NCI-H2227 (cell line): ENCODE data around the gene THRA.
A peak's percentile ranks its signal among the peaks of the same experiment; 100 is the strongest.

ENCODE experiments used
- DNase-seq: peaks from one replicate; lab custom pipeline; 2025; ENCODE audit not compliant: unreplicated experiment; lab: John Stamatoyannopoulos, UW

THRA gene, protein sequence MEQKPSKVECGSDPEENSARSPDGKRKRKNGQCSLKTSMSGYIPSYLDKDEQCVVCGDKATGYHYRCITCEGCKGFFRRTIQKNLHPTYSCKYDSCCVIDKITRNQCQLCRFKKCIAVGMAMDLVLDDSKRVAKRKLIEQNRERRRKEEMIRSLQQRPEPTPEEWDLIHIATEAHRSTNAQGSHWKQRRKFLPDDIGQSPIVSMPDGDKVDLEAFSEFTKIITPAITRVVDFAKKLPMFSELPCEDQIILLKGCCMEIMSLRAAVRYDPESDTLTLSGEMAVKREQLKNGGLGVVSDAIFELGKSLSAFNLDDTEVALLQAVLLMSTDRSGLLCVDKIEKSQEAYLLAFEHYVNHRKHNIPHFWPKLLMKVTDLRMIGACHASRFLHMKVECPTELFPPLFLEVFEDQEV

DNA sequence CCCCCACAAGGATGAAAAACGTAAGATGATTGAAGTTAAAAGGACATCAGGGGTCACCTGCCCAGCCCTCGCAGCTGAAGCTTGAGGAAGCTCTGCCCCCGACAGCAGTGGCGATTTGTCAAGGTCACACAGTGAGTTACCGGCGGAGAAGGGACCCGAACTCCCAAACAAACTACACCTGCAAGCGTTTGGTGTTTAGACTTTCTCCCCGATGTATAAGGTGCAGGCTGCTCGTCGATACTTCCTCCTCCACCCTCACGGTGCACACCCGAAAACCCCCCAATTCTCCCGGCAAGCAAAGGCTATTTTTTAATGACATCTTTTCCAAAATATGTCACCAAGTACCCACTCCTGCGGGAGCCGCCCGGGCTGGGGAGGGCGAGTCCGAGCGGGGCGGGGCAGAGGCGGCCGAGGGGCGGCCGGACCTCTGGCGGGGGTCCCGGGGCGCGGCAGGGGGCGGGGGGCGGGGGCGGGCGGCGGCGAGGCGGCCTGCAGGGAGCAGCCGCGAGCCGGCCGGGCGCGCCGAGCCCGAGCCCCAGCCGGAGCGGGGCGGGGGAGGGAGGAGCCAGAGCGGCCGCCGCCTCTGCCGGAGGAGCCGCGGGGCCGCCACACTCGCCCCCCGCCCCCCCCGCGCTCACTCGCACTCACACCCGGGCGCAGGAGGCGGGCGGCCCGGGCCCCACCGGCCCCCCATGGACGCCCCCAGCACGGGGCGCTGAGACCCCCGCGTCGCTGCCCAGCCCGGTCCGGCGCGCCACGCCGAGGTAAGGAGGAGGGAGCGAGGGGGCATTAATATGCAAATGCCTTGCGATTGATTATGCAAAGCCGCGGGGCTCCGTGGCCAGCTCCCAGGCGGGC, at the start of gene THRA:
Gene THRA, plus strand, starts transcription at position 637 of the 858 bp plus-strand sequence. CDS start 11,524 bp downstream, outside the sequence.
- peak; percentile 72 for DNase-seq

DNA sequence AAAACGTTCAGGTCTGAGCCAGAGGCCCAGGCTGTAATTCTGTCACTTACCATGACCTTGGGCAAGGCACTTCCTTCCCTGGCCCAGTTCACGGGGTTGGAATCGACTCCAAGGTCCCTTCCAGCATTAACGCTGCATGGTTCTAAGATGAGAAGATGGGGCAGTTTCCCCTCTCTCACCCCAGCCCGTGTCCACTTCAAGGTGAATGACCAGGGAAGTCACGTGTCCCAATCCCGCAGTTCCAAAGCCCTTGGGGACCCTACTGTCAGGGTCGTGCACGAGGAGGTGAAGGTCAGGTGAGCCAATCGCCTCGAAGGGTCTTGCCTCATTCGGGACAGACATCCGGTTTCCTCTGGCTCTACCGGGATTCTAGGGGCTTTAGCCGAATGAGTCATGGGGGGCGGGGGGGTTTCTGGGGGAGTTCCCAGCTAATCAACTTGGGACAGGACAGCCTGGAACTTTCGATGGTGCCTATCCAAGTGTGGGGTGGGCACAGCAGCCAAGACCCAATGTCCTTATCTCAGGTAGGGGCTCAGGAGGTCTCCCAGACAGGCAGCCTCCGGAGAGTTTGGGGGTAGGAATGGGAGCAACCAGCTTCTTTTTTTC, 48.3 kb upstream of the THRA start:
- no peak for DNase-seq

DNA sequence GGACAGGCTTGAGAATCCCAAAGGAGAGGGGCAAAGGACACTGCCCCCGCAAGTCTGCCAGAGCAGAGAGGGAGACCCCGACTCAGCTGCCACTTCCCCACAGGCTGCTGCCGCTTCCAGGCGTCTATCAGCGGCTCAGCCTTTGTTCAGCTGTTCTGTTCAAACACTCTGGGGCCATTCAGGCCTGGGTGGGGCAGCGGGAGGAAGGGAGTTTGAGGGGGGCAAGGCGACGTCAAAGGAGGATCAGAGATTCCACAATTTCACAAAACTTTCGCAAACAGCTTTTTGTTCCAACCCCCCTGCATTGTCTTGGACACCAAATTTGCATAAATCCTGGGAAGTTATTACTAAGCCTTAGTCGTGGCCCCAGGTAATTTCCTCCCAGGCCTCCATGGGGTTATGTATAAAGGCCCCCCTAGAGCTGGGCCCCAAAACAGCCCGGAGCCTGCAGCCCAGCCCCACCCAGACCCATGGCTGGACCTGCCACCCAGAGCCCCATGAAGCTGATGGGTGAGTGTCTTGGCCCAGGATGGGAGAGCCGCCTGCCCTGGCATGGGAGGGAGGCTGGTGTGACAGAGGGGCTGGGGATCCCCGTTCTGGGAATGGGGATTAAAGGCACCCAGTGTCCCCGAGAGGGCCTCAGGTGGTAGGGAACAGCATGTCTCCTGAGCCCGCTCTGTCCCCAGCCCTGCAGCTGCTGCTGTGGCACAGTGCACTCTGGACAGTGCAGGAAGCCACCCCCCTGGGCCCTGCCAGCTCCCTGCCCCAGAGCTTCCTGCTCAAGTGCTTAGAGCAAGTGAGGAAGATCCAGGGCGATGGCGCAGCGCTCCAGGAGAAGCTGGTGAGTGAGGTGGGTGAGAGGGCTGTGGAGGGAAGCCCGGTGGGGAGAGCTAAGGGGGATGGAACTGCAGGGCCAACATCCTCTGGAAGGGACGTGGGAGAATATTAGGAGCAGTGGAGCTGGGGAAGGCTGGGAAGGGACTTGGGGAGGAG, 47.5 kb upstream of the THRA start, which contains the start of gene CSF3:
Gene CSF3, plus strand, starts transcription at position 436 of the 993 bp plus-strand sequence. Its CDS starts 35 bp downstream, at position 471.
- DNase-seq, result no peak

DNA sequence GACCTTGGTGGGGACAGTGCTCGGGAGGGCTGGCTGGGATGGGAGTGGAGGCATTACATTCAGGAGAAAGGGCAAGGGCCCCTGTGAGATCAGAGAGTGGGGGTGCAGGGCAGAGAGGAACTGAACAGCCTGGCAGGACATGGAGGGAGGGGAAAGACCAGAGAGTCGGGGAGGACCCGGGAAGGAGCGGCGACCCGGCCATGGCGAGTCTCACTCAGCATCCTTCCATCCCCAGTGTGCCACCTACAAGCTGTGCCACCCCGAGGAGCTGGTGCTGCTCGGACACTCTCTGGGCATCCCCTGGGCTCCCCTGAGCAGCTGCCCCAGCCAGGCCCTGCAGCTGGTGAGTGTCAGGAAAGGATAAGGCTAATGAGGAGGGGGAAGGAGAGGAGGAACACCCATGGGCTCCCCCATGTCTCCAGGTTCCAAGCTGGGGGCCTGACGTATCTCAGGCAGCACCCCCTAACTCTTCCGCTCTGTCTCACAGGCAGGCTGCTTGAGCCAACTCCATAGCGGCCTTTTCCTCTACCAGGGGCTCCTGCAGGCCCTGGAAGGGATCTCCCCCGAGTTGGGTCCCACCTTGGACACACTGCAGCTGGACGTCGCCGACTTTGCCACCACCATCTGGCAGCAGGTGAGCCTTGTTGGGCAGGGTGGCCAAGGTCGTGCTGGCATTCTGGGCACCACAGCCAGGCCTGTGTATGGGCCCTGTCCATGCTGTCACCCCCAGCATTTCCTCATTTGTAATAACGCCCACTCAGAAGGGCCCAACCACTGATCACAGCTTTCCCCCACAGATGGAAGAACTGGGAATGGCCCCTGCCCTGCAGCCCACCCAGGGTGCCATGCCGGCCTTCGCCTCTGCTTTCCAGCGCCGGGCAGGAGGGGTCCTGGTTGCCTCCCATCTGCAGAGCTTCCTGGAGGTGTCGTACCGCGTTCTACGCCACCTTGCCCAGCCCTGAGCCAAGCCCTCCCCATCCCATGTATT, 46.5 kb upstream of the THRA start:
- DNase-seq, result no peak

DNA sequence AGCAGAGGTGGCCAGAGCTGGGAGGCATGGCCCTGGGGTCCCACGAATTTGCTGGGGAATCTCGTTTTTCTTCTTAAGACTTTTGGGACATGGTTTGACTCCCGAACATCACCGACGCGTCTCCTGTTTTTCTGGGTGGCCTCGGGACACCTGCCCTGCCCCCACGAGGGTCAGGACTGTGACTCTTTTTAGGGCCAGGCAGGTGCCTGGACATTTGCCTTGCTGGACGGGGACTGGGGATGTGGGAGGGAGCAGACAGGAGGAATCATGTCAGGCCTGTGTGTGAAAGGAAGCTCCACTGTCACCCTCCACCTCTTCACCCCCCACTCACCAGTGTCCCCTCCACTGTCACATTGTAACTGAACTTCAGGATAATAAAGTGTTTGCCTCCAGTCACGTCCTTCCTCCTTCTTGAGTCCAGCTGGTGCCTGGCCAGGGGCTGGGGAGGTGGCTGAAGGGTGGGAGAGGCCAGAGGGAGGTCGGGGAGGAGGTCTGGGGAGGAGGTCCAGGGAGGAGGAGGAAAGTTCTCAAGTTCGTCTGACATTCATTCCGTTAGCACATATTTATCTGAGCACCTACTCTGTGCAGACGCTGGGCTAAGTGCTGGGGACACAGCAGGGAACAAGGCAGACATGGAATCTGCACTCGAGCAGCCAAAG, 45.2 kb upstream of the THRA start:
- DNase-seq, result no peak

DNA sequence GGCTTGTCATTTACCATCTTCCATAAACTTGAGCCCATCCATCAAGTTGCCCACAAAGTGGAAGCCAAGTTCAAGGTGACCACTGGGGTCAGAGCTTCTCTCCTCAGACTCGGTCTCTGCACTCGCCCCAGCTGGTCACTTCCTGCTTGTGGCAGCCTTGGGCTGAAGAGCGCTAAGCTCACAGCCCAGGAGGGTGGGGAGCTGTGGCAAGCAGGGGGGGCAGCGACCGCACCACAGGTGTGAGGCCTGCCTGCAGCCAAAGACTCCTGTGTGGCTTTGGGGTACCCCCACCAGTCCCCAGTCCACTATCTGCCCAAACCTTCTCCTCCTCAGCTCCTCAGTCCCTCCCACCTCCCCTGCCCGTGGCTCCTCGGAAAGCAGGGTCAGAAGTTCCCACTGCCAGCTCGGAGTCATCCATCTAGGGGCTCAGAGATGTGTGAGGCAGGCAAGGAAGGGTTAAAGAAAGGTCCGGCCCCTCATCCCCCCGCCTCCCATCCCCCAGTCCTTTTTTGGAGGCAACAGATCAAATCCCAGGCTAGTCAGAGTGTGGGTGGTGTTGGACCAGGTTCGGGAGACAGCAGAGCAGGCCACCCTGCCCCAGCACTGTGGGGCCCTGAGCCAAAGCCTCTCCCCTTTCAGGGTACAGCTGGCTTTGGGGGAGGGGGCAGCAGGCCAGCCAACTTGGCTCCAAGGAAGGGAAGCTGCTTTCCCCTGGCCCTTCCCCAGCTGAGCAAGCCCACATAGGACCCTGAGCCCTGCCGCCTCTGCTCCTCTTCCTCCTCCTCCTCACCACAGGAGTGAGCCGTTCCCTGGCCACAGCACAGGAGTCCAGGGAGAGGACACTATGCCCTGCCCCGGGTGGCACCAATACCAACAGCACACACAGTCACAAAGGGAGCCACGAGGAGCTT, 44.3 kb upstream of the THRA start:
- no peak for DNase-seq

DNA sequence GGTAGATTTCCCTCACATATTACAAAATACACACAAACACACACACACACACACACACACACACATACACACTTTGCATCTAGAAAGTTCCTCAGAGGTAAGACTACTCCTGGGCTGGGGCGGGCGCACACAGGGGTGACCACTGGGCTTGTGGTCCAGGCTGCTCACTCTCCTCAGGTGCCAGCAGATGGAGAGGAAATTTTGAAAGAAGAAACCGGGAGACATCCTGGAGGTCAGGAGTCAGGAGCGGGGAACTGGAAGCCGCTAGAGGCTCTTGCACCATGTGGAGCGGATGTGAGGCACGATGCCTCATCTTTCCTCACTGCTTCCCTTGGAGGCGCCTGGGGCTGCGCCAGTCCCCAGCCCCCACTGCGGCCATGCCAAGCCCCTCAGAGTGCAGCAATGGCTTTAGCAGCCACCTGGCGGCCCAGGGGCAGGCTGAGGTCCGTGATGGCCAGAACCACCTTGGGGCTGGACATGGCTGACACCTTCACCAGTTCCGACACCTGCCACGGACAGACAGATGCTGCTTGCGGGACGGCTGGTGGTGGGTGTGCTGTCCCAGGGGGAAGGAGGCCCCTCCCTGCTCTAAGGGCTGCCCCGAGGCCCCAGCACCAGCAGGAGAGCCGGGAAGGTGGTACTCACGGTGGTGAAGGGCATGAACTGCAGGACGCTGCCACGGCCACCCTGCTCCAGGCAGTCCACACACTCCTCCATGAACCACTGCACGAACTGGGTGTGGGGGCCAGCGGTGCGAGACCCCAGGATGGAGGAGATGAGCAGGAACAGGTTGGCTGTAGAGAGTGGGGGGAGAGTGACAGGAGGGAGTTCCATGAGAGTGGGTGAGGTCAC, 43.4 kb upstream of the THRA start:
- DNase-seq, result no peak

DNA sequence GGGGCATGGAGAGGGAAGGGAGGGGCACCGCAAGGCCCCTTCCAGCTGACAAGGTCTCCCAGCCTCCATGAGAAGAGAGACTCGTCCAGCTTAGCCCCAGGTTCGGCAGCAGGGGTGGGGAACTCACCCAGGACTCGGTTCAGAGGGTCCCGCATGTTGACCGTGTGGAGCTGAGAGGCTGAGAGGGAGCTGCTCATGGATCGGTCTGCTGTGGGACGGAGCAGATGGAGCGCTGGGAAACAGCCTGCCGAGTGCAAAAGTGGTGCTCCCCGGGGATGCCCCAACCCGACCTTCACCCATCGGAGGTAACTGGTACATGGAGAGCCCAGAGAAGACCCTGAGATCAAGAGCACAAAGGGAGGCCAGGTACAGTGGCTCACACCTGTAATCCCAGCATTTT, 42.6 kb upstream of the THRA start:
- no peak for DNase-seq

DNA sequence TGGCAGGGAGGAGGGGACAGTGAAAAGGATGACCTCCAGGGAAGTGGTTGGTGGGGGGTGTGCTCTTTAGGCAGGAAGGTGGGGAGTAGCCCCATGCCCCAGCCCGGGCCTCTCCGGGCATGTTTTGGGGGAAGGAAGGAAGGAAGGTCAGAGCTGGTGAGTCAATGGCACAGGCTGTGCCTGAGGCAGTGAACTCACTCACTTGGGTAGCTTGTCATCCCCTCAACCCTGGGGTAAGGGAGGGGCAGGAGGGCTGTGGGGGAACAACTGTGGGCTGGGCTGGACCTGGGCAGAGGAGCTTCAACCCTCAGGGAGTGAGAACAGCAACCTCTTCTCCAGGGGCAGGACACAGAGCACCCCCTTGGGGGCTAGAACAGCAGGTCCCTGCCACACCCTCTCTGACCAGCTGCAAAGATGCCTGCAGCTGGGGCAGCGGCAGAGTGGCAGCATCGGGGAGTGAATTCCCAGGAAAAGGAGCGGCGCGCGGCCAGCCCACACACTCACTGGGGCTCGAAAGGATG, 41.3 kb upstream of the THRA start:
- no peak for DNase-seq

DNA sequence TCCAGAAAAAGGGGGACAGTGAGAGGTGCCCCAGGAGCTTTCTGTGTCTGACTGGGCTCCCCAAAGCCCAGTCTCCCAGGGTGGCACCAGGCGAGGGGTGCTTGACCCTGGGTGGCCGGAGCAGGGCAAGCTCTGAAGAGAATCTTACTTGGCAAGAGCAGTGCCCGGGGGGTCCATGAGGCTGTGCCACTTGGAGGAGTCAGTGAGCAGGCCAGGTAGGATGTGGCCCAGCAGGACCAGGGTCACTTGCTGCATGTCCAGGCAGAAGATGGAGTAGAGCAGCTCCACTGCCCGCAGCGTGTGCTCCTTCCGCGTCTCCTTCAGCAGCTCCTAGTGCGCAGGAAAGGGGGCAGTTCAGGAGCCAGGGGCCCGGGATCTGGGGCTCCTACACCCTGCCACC, 40.3 kb upstream of the THRA start:
- DNase-seq, result no peak

DNA sequence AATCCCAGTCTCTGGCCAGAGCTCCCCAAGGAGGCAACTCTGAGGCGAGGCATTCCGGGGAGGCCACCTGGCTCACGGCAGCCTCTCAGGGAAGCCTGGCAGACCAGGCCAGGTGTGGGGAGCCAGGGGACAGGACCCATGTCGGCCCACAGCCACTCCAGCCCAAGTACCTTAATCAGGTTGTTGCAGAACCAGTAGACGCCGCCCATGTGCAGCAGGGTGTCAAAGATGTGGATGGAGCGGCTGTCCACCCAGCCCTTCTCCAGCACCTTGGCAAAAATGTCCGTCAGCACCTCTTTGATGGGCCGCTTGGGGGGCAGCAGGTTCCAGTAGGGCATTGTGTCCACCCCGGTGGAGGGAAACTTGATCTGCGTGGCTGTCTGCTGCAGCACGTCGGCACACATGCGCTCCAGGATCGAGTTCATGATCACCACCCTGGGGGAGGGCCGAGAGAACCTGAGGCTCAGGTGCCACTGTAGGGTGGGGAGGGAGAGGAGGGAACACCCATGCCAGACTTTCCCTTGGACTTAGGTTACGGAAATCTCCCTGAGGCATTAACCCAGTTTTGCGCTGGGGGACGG, 39.7 kb upstream of the THRA start:
- no peak for DNase-seq

DNA sequence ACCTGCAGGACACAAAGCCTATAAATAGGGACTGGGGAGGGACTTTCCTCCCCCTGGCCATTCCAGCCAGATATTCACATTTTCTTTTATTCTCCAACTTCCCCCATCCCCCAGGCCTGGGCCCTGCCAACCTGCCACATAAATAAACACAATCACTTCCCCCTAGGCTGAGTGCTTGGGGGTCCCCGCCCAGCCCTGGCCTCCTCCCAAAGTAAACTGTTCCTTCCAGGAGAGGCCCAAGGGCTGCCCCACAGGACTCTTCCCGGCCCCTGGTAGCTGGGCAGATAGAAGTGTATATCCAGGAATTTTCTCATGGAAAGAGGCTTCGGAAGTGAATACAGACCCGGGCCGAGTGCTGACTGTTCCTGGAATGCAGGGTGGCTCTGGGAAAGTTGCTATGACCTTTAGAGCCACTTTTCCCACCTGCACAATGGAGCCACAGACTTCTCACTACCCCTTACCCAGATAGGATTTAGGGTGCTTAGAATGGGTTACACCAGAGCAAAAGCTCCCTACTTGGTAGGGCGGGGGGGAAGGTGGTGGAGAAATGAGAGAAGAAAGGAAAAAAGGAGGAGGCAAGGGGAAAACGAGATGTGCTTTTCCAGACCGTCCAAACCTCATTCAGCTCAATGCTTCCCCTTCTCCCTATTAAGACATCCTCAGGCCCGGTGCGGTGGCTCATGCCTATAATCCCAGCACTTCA, 39.0 kb upstream of the THRA start:
- DNase-seq, result no peak

DNA sequence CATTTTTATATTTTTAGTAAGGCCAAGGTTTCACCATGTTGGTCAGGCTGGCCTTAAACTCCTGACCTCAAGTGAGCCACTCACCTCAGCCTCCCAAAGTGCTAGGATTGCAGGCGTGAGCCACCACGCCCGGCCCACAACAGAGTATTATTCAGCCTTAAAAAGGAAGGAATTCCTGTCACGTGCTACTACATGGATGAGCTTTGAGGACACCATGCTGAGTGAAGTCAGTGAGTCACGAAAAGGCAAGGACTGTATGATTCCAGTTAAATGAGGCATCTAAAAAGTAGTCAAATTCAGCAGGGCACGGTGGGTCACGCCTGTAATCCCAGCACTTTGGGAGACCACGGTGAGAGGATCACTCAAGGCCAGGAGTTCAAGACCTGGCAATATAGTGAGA, 37.9 kb upstream of the THRA start:
- DNase-seq, result no peak

DNA sequence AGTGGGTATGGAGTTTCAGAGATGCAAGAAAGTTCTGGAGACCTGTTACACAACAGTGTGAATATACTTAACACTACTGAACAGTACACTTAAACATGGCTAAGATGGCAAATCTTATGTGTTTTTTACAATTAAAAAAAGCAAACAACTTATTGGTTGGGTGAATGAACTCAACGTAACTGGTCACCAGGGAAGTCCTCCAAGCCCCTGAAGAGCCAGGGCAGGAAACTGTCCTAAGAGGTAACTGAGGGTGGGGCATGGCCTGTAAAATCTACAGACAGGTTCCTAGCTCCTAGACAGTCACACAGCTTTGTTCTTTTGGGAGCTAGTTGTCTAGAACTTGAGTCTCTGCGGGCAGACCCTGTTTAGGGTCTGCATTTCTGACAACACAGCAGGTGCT, 37.2 kb upstream of the THRA start:
- DNase-seq, result no peak

DNA sequence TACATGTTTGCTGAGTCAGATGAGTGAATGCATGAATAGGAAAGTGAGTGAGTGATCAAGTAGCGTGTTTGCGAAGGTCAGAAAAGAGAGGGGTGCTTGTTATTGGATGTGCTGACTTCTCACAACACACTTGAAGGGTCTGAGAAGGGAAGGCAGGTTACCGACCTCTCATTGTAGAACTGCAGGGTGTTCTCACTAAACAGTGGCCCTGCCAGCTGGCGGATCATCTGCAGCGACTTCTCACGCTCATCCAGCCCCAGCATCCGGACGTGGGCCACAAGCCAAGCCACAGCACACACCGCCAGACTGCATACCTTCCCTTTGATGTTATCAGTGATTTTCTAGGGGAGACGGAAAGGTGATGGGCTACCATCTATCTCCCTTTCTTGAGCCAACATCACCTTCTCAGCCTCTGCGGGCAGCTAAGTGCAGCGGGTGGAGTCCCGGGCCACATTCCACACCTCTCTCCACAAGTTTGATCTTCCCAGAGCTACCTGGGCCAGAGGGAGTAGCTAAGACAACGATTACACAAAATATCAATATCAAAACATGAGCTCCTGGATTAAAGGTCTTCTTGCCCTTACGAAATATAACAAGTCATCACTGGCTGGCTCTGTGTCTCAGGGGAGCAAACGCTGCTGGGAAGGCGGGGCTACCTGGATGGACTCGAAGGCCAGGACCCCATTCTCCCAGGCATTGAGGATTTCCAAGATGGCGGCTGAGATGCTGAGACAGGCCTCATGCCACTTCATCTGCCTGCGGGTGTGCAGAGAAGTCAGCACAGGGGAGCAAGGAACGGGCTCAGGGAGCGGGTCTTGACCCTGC, 36.6 kb upstream of the THRA start:
- DNase-seq, result no peak
